Hippocampal formation (tissue), 2 donors: Measurements from ENCODE around the gene LY86.

Source experiments
- DNase-seq, 2 donors: peaks; one replicate each; lab custom pipeline; 2025; lab: John Stamatoyannopoulos, UW

LY86 gene

GRCh38 chr6:6623553-6623952 lies 35.0 kb downstream of the LY86 start:
- no peak for DNase-seq

GRCh38 chr6:6624269-6624990 lies 35.9 kb downstream of the LY86 start:
- DNase-seq, result no peak

- DNase-seq, result no peak
Measured at GRCh38 chr6:6626187-6626586, 37.7 kb downstream of the LY86 start.

GRCh38 chr6:6629402-6629801 lies 40.9 kb downstream of the LY86 start:
- DNase-seq, result no peak

- no peak for DNase-seq
Measured at GRCh38 chr6:6631053-6631452, 42.5 kb downstream of the LY86 start.

GRCh38 chr6:6631534-6632276 lies 43.2 kb downstream of the LY86 start:
- no peak for DNase-seq

- DNase-seq, result no peak
Measured at GRCh38 chr6:6633898-6634734, 45.6 kb downstream of the LY86 start.

GRCh38 chr6:6634735-6635075 lies 46.2 kb downstream of the LY86 start:
- DNase-seq, result no peak

GRCh38 chr6:6635291-6635690 lies 46.8 kb downstream of the LY86 start:
- DNase-seq, result no peak

- no peak for DNase-seq
Measured at GRCh38 chr6:6635869-6636268, 47.3 kb downstream of the LY86 start.

- DNase-seq, result no peak
Measured at GRCh38 chr6:6639572-6639971, 51.1 kb downstream of the LY86 start.

- no peak for DNase-seq
Measured at GRCh38 chr6:6640926-6641325, 52.4 kb downstream of the LY86 start.

- DNase-seq, result no peak
Measured at GRCh38 chr6:6643398-6643797, 54.9 kb downstream of the LY86 start.

GRCh38 chr6:6645261-6645917 lies 56.9 kb downstream of the LY86 start:
- DNase-seq, result no peak

- no peak for DNase-seq
Measured at GRCh38 chr6:6646384-6646783, 57.9 kb downstream of the LY86 start.

GRCh38 chr6:6646859-6647258 lies 58.3 kb downstream of the LY86 start:
- DNase-seq, result no peak

GRCh38 chr6:6648692-6649343 lies 60.3 kb downstream of the LY86 start:
- no peak for DNase-seq

GRCh38 chr6:6649824-6650349 lies 61.4 kb downstream of the LY86 start:
- no peak for DNase-seq

- DNase-seq, result no peak
Measured at GRCh38 chr6:6650839-6651238, 62.3 kb downstream of the LY86 start.

- DNase-seq, result no peak
Measured at GRCh38 chr6:6651335-6651734, 62.8 kb downstream of the LY86 start.

GRCh38 chr6:6652932-6653331 lies 64.4 kb downstream of the LY86 start:
- no peak for DNase-seq
